A549 (cell line): ENCODE results near the gene CBR3.

Experiments used
- CTCF ChIP-seq: fragments of >200 bp; sonication (Bioruptor Twin); formaldehyde crosslinking; IDR thresholded peaks from 3 replicates; pipeline ENCODE4 v1.5.1; 2016
- FOSL2 ChIP-seq, 2 experiments: fragments of 450-650 bp in 1 of 2; fragments of >200 bp in 1 of 2; sonication (Bioruptor Twin) in 1 of 2; formaldehyde crosslinking; IDR thresholded peaks; 2 replicates each; pipeline versions ENCODE4 v1.5.0 to v1.6.1; 2016 to 2020; ENCODE audit warnings: mild to moderate bottlenecking in 1 of 2, moderate library complexity in 1 of 2
- MAZ ChIP-seq: fragments of 150-350 bp; IDR thresholded peaks from 2 replicates; pipeline ENCODE4 v1.6.1; 2014; ENCODE audit warnings: antibody characterized with exemption, low read depth, low read length, borderline replicate concordance
- PBX3 ChIP-seq: IDR thresholded peaks from 2 replicates; pipeline ENCODE4 v1.6.1; 2012
- POLR2A ChIP-seq: IDR thresholded peaks from 2 replicates; pipeline ENCODE4 v1.6.1; 2012; ENCODE audit warnings: mild to moderate bottlenecking, low read length
- POLR2AphosphoS2 ChIP-seq: conservative IDR thresholded peaks from 2 replicates; pipeline ENCODE4 v1.6.1; 2012; ENCODE audit warnings: low read length, improper control_type of control experiment, inconsistent platforms
- REST ChIP-seq: fragments of 200-600 bp; sonication (generic); IDR thresholded peaks from 2 replicates; pipeline ENCODE4 v1.6.1; 2016; ENCODE audit warnings: antibody characterized with exemption, mild to moderate bottlenecking, moderate library complexity
- USF2 ChIP-seq: fragments of 450-650 bp; IDR thresholded peaks from 2 replicates; pipeline ENCODE4 v1.6.1; 2014; ENCODE audit warnings: antibody characterized with exemption
- ZFP36 ChIP-seq: fragments of 450-650 bp; IDR thresholded peaks from 2 replicates; pipeline ENCODE4 v1.6.1; 2014; ENCODE audit warnings: borderline replicate concordance; ENCODE audit not compliant: partially characterized antibody

- no peak for TF ChIP-seq CTCF
- no peak for TF ChIP-seq POLR2A
- no peak for TF ChIP-seq FOSL2 (IDR thresholded peaks at IDR 0.05)
- TF ChIP-seq FOSL2 (CRISPR knock-in tag; IDR thresholded peaks at IDR 0.05) = no peak
- TF ChIP-seq POLR2AphosphoS2 = no peak
- TF ChIP-seq PBX3 = no peak
- TF ChIP-seq REST = no peak
- TF ChIP-seq ZFP36 = no peak
- TF ChIP-seq MAZ = no peak
- TF ChIP-seq USF2 = no peak
These were observed 35.9 kb downstream of the CBR3 start for GRCh38 chr21:36170823-36171222.
